ENCODE results near the gene KCTD20.

KCTD20 gene

GRCh38 chr6:36519352-36519751 lies 76.6 kb downstream of the KCTD20 start:
- no peak overlapping the region for H3K4me3 ChIP-seq (ENCODE audit: low read depth in 1 of 2, low read length in 2 of 2)
- no peak overlapping the region for H3K9ac ChIP-seq (ENCODE audit: low read depth in 1 of 2, low read length in 2 of 2)
- H3K9me3 ChIP-seq (ENCODE audit: control insufficient read depth in 1 of 2, low read length in 2 of 2), result no peaks in the 10 kb centered on the region
- H3K27me3 ChIP-seq (ENCODE audit: control insufficient read depth in 1 of 2, insufficient read depth in 2 of 2, low read length in 2 of 2), result no peaks in the 10 kb centered on the region
- H3K27ac ChIP-seq (ENCODE audit: low read depth, low read length), result no peak overlapping the region
- peaks cover 25 to 61% of the 10 kb centered on the region in 2 donors for H3K36me3 ChIP-seq (ENCODE audit: control insufficient read depth in 1 of 2, insufficient read depth in 2 of 2, low read length in 2 of 2)
- peaks cover 6 to 18% of the 10 kb centered on the region in 2 donors for H3K4me1 ChIP-seq (ENCODE audit: control insufficient read depth in 1 of 2, insufficient read depth in 2 of 2, low read length in 2 of 2)

DNA sequence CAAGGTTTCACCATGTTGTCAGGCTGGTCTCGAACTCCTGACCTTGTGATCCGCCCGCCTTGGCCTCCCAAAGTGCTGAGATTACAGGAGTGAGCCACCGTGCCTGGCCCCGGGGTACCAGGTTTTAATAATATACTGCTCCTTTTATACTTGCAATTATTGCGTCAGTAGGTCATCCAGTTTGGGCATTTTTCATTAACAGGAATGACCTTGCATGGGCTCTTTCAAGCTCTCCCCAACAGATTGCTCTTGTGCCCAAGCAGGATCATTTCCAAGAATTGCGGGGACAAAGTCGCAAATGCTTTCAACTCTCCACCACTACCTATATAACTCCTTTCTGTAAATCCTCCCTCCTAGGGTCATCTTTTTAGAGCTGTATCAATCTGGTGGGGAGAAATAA lies 80.7 kb downstream of the KCTD20 start:
- H3K36me3 ChIP-seq (ENCODE audit: control insufficient read depth in 1 of 2, insufficient read depth in 2 of 2, low read length in 2 of 2), result peaks cover 25 to 63% of the 10 kb centered on the region in 2 donors
- no peaks in the 10 kb centered on the region for H3K9me3 ChIP-seq (ENCODE audit: control insufficient read depth in 1 of 2, low read length in 2 of 2)
- no peak overlapping the region for H3K27ac ChIP-seq (ENCODE audit: low read depth, low read length)
- no peak overlapping the region for H3K4me3 ChIP-seq (ENCODE audit: low read depth in 1 of 2, low read length in 2 of 2)
- no peak overlapping the region for H3K9ac ChIP-seq (ENCODE audit: low read depth in 1 of 2, low read length in 2 of 2)
- H3K27me3 ChIP-seq (ENCODE audit: control insufficient read depth in 1 of 2, insufficient read depth in 2 of 2, low read length in 2 of 2), result no peaks in the 10 kb centered on the region
- peaks cover 0 to 4% of the 10 kb centered on the region in 2 donors for H3K4me1 ChIP-seq (ENCODE audit: control insufficient read depth in 1 of 2, insufficient read depth in 2 of 2, low read length in 2 of 2)

GRCh38 chr6:36523936-36524499 lies 81.2 kb downstream of the KCTD20 start:
- Histone ChIP-seq H3K36me3 (ENCODE audit: control insufficient read depth in 1 of 2, insufficient read depth in 2 of 2, low read length in 2 of 2) (peaks cover 24 to 66% of the 10 kb centered on the region in 2 donors), H3K27ac (ENCODE audit: low read depth, low read length) (no peak overlapping the region), H3K9me3 (ENCODE audit: control insufficient read depth in 1 of 2, low read length in 2 of 2) (no peaks in the 10 kb centered on the region), H3K27me3 (ENCODE audit: control insufficient read depth in 1 of 2, insufficient read depth in 2 of 2, low read length in 2 of 2) (no peaks in the 10 kb centered on the region), H3K4me1 (ENCODE audit: control insufficient read depth in 1 of 2, insufficient read depth in 2 of 2, low read length in 2 of 2) (peaks cover 0 to 4% of the 10 kb centered on the region in 2 donors), H3K4me3 (ENCODE audit: low read depth in 1 of 2, low read length in 2 of 2) (no peak overlapping the region), H3K9ac (ENCODE audit: low read depth in 1 of 2, low read length in 2 of 2) (no peak overlapping the region)

DNA sequence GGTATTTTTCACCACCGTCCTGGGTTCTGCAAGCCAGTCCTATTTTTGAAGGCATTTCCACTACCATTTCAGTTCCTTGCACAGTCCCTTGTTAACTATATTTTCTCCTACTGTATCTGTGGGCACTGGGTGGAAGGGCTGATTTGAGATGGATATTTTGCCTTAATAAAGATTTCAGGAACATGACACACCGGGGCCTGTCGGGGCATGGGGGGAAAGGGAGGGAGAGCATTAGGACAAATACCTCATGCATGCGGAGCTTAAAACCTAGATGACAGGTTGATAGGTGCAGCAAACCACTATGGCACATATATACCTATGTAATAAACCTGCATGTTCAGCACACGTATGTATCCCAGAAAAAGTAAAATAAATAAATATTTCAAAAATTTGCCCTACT lies 82.1 kb downstream of the KCTD20 start:
- no peak overlapping the region for H3K27ac ChIP-seq (ENCODE audit: low read depth, low read length)
- no peak overlapping the region for H3K4me3 ChIP-seq (ENCODE audit: low read depth in 1 of 2, low read length in 2 of 2)
- H3K4me1 ChIP-seq (ENCODE audit: control insufficient read depth in 1 of 2, insufficient read depth in 2 of 2, low read length in 2 of 2), result peaks cover 0 to 4% of the 10 kb centered on the region in 2 donors
- H3K9me3 ChIP-seq (ENCODE audit: control insufficient read depth in 1 of 2, low read length in 2 of 2), result no peaks in the 10 kb centered on the region
- no peak overlapping the region for H3K9ac ChIP-seq (ENCODE audit: low read depth in 1 of 2, low read length in 2 of 2)
- H3K36me3 ChIP-seq (ENCODE audit: control insufficient read depth in 1 of 2, insufficient read depth in 2 of 2, low read length in 2 of 2), result peaks cover 24 to 65% of the 10 kb centered on the region in 2 donors
- H3K27me3 ChIP-seq (ENCODE audit: control insufficient read depth in 1 of 2, insufficient read depth in 2 of 2, low read length in 2 of 2), result no peaks in the 10 kb centered on the region

GRCh38 chr6:36525346-36525745 lies 82.5 kb downstream of the KCTD20 start:
- H3K36me3 ChIP-seq (ENCODE audit: control insufficient read depth in 1 of 2, insufficient read depth in 2 of 2, low read length in 2 of 2), result peaks cover 22 to 61% of the 10 kb centered on the region in 2 donors

DNA sequence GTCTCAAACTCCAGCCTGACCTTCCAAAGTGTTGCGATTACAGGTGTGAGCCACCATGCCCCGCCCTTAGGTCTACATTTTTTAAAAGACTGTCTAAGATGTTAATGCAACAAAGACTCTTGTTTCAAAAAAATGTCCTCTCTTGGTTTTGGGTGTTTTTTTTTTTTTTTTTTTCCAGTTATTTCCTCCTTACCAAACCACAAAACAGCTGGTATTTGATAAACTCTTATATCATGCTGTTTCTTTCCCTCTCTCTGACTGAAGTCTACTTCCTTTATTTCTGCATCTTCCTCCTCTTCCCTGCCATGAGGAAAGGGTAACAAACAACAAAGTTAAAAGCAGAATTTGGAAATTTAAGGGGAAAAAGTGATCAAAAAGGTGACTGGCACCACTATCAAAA lies 83.3 kb downstream of the KCTD20 start:
- Histone ChIP-seq H3K27me3 (ENCODE audit: control insufficient read depth in 1 of 2, insufficient read depth in 2 of 2, low read length in 2 of 2) (no peaks in the 10 kb centered on the region), H3K9ac (ENCODE audit: low read depth in 1 of 2, low read length in 2 of 2) (no peak overlapping the region), H3K27ac (ENCODE audit: low read depth, low read length) (no peak overlapping the region), H3K36me3 (ENCODE audit: control insufficient read depth in 1 of 2, insufficient read depth in 2 of 2, low read length in 2 of 2) (peaks cover 17 to 59% of the 10 kb centered on the region in 2 donors), H3K4me1 (ENCODE audit: control insufficient read depth in 1 of 2, insufficient read depth in 2 of 2, low read length in 2 of 2) (peaks cover 0 to 4% of the 10 kb centered on the region in 2 donors), H3K9me3 (ENCODE audit: control insufficient read depth in 1 of 2, low read length in 2 of 2) (no peaks in the 10 kb centered on the region), H3K4me3 (ENCODE audit: low read depth in 1 of 2, low read length in 2 of 2) (no peak overlapping the region)

More at GRCh38 chr6:36525346-36525745, 82.5 kb downstream of the KCTD20 start:
- Histone ChIP-seq H3K9me3 (ENCODE audit: control insufficient read depth in 1 of 2, low read length in 2 of 2) (no peaks in the 10 kb centered on the region), H3K27me3 (ENCODE audit: control insufficient read depth in 1 of 2, insufficient read depth in 2 of 2, low read length in 2 of 2) (no peaks in the 10 kb centered on the region), H3K9ac (ENCODE audit: low read depth in 1 of 2, low read length in 2 of 2) (no peak overlapping the region), H3K4me1 (ENCODE audit: control insufficient read depth in 1 of 2, insufficient read depth in 2 of 2, low read length in 2 of 2) (peaks cover 0 to 4% of the 10 kb centered on the region in 2 donors), H3K4me3 (ENCODE audit: low read depth in 1 of 2, low read length in 2 of 2) (no peak overlapping the region), H3K27ac (ENCODE audit: low read depth, low read length) (no peak overlapping the region)

- no peaks in the 10 kb centered on the region for H3K9me3 ChIP-seq (ENCODE audit: control insufficient read depth in 1 of 2, low read length in 2 of 2)
- H3K36me3 ChIP-seq (ENCODE audit: control insufficient read depth in 1 of 2, insufficient read depth in 2 of 2, low read length in 2 of 2), result peaks cover 4 to 43% of the 10 kb centered on the region in 2 donors
- H3K4me3 ChIP-seq (ENCODE audit: low read depth in 1 of 2, low read length in 2 of 2), result no peak overlapping the region
- no peaks in the 10 kb centered on the region for H3K27me3 ChIP-seq (ENCODE audit: control insufficient read depth in 1 of 2, insufficient read depth in 2 of 2, low read length in 2 of 2)
- H3K4me1 ChIP-seq (ENCODE audit: control insufficient read depth in 1 of 2, insufficient read depth in 2 of 2, low read length in 2 of 2), result no peaks in the 10 kb centered on the region
- H3K9ac ChIP-seq (ENCODE audit: low read depth in 1 of 2, low read length in 2 of 2), result no peak overlapping the region
- H3K27ac ChIP-seq (ENCODE audit: low read depth, low read length), result no peak overlapping the region
These were observed 90.5 kb downstream of the KCTD20 start for GRCh38 chr6:36533321-36533720.

DNA sequence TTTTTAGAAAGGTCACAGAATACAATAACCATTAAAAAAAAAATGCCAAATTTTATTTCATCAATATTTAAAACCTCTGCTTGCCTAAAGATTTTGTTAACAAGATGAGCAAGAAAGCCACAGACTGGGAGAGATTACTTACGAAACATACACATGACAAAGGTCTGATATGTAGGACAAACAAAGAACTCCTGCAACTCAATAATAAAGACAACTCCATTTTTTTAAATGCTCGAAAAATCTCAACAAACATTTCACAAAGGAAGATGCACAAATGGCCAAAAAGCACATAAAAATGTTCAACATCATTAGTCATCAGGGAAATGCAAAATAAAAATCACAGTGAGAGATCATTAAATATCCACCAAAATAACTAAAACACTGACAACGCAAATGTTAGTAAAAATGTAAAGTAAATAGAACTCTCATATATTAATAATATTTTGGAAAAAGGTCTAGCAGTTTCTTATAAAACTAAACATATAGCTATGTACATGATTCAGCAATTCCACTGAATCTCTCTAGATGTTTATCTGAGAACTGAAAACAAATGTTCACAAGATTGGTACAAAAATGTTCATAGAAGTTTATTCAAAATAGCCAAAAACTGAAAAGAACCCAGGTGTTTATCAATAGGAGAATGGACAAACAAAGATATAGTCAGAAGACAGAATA lies 94.2 kb downstream of the KCTD20 start:
- peaks cover 0 to 44% of the 10 kb centered on the region in 2 donors for H3K36me3 ChIP-seq (ENCODE audit: control insufficient read depth in 1 of 2, insufficient read depth in 2 of 2, low read length in 2 of 2)
- H3K27me3 ChIP-seq (ENCODE audit: control insufficient read depth in 1 of 2, insufficient read depth in 2 of 2, low read length in 2 of 2), result no peaks in the 10 kb centered on the region
- no peak overlapping the region for H3K9ac ChIP-seq (ENCODE audit: low read depth in 1 of 2, low read length in 2 of 2)
- no peak overlapping the region for H3K4me3 ChIP-seq (ENCODE audit: low read depth in 1 of 2, low read length in 2 of 2)
- H3K4me1 ChIP-seq (ENCODE audit: control insufficient read depth in 1 of 2, insufficient read depth in 2 of 2, low read length in 2 of 2), result no peaks in the 10 kb centered on the region
- no peaks in the 10 kb centered on the region for H3K9me3 ChIP-seq (ENCODE audit: control insufficient read depth in 1 of 2, low read length in 2 of 2)
- H3K27ac ChIP-seq (ENCODE audit: low read depth, low read length), result no peak overlapping the region

DNA sequence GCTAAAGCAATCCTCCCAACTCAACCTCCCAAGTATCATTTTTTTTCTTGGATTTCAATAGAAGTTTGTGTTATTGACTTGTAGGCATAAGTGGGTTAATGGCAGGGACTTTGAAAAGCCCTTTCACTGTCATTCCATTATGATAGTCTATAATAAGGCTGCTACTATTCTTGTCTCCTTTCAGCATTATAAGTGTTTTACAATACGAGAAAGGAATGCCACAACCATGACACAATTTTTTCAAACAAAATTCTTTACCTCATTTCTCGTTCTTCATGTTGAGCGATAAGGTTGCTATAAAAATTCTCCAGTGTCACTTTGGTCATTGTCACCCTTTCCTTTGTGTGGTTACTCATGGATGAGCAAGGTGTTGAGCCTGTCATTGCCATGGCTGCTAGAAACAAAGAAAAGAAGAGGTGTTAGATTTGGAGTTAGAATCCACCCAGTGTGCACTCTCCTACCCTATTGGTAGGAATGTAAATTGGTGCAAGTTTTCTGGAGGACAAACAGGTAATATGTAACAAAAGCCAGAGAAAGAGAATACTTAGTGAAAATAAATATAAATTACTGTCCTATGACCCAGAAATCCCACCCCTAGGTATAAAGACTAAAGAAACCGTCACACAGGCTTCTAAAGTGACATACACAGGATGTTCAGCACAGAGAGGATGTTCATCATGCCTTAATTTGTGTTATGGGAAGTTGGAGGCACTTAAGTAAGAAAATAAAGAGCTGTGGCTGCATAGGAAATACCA lies 97.2 kb downstream of the KCTD20 start:
- Histone ChIP-seq H3K9ac (ENCODE audit: low read depth in 1 of 2, low read length in 2 of 2) (no peak overlapping the region), H3K9me3 (ENCODE audit: control insufficient read depth in 1 of 2, low read length in 2 of 2) (no peaks in the 10 kb centered on the region), H3K27ac (ENCODE audit: low read depth, low read length) (no peak overlapping the region), H3K4me3 (ENCODE audit: low read depth in 1 of 2, low read length in 2 of 2) (no peak overlapping the region), H3K36me3 (ENCODE audit: control insufficient read depth in 1 of 2, insufficient read depth in 2 of 2, low read length in 2 of 2) (peaks cover 0 to 35% of the 10 kb centered on the region in 2 donors), H3K27me3 (ENCODE audit: control insufficient read depth in 1 of 2, insufficient read depth in 2 of 2, low read length in 2 of 2) (no peaks in the 10 kb centered on the region), H3K4me1 (ENCODE audit: control insufficient read depth in 1 of 2, insufficient read depth in 2 of 2, low read length in 2 of 2) (peaks cover 8 to 10% of the 10 kb centered on the region in 2 donors)

Measured in duodenal mucosa (tissue), 2 donors.